Activated CD4-positive, alpha-beta T cell treated with anti-CD3 and anti-CD28 coated beads, Interleukin-2, amount 10 ng/mL, durations not matched to agents 7 days and 5 days (primary cell): ENCODE data around the gene NAT8. TPM values are rescaled to one million over a fixed set of nuclear protein-coding genes. Genes with fewer than 3 reads are reported as not detected.
"Not testable (repeated sequence)": the region's sequence is repeated elsewhere in the genome, so short reads cannot be mapped to it uniquely, and the experiment has no call there.

Source experiments
- CTCF ChIA-PET: fragments of 350-600 bp; sonication (Branson Sonifier 250); formaldehyde crosslinking; loops from one replicate; lab custom pipeline; 2021; ENCODE audit warnings: antibody characterized with exemption; lab: Charles Lee
- POLR2A ChIA-PET: fragments of 350-600 bp; sonication (Branson Sonifier 250); formaldehyde crosslinking; loops from one replicate; lab custom pipeline; 2021; ENCODE audit warnings: antibody characterized with exemption; lab: Charles Lee
- DNase-seq: peaks from one replicate; pipeline ENCODE4 v3.0.0-alpha.2; 2020
- H3K27ac Mint-ChIP-seq: one replicate; pipeline ENCODE4 v1.8.0; 2021; ENCODE audit warnings: mild to moderate bottlenecking, moderate library complexity, mixed read lengths
- H3K27me3 Mint-ChIP-seq: one replicate; pipeline ENCODE4 v1.8.0; 2021; ENCODE audit warnings: mixed read lengths
- H3K36me3 Mint-ChIP-seq: one replicate; pipeline ENCODE4 v1.8.0; 2021; ENCODE audit warnings: low read depth, mixed read lengths
- H3K4me1 Mint-ChIP-seq: one replicate; pipeline ENCODE4 v1.8.0; 2021; ENCODE audit warnings: mixed read lengths
- H3K4me3 Mint-ChIP-seq: one replicate; pipeline ENCODE4 v1.8.0; 2021; ENCODE audit warnings: mild to moderate bottlenecking, moderate library complexity, mixed read lengths
- H3K9me3 Mint-ChIP-seq: one replicate; pipeline ENCODE4 v1.8.0; 2021; ENCODE audit warnings: mixed read lengths
- total RNA-seq, 2 experiments: library from RNA; stranded (reverse); gene quantifications; one replicate each; pipeline ENCODE4 v1.2.3, GENCODE V29; 2021

The NAT8 gene, protein sequence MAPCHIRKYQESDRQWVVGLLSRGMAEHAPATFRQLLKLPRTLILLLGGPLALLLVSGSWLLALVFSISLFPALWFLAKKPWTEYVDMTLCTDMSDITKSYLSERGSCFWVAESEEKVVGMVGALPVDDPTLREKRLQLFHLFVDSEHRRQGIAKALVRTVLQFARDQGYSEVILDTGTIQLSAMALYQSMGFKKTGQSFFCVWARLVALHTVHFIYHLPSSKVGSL
- not detected for total RNA-seq

DNA sequence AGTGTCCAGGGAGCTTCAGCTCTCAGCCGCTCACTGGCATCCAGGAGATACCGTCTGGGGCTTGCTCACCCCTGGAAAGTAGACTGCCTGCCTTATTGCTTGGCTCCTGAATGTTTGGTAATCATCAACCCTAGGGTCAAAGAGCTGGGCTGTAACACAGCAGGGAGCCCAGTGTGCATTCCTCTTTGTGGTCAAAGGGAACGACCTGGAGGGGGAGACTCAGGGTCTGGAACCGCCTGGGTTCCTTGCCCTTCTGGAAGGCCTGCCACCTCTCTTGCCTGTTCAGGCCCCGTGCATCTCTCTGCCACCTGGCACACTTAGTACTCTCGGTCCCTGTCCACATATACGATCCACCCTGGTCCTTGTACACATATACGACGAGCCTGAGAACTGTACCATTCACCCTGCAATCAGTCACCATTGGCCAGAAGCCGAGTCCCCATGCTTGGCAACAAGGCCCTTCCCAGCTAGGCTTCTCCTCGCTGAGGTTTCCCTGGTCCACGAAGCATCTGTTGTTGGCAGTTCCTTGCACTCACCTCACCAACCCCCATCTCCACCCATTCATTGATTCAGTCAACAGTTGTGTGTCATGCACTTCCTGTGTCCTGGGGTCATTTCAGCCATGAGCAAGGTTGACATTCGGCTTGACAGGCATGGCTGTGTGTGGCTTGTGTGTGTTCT is at the start of gene NAT8:
NAT8 (minus strand) TSS at position 85 of the 681 bp plus-strand sequence. CDS start 794 bp downstream, outside the sequence.
- H3K4me1 Mint-ChIP-seq, result no peaks in the 10 kb centered on the region
- DNase-seq, result no peak
- ChIA-PET CTCF (interaction anchor here (1.5 kb wide), 1 partner anchor 10 kb away, joined by 5 read pairs; no protein-coding TSS in a partner anchor), POLR2A (no interaction called here)
- H3K27ac Mint-ChIP-seq, result no peak within 1 kb of the TSS
- H3K36me3 Mint-ChIP-seq, result peaks cover 1% of the 10 kb centered on the region
- H3K4me3 Mint-ChIP-seq, result no peak within 1 kb of the TSS
- peaks cover 11% of the 10 kb centered on the region for H3K27me3 Mint-ChIP-seq
- H3K9me3 Mint-ChIP-seq, result peaks cover 12% of the 10 kb centered on the region

DNA sequence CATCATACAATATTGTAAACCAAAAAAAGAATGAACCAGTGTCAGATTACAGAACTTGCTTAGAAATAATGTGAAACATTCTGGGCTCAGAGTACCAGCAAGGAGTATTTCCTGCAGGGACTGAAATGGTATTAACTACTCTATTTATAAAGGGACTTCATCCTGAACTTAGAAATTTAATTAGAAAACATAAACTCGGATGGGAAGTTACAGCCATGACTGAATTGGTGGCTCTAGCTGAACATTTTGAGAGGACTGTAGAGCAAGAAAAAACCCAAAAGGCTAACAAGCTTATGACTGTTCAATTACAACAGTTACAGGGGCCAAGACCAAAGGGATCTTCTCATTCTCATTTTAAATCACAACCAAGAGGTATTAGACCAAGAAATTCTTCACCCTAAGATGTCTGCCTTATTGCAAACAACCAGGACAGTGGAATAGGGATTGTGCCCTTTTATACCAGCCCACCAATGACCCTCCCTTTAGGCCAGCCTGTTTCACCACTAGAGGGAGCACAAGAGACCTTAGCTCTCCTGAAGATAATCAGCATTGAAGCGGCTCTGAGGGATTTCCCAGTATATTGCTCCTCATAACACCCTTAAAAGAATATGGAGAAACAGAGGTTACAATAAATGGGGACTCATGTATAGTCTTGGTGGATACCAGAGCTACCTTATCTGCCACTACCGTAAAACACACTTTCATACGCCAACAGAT is 48.3 kb upstream of the NAT8 start:
- H3K4me1 Mint-ChIP-seq, H3K4me3 Mint-ChIP-seq, H3K27ac Mint-ChIP-seq, H3K27me3 Mint-ChIP-seq, H3K9me3 Mint-ChIP-seq, POLR2A ChIA-PET, H3K36me3 Mint-ChIP-seq: not testable (repeated sequence)
- DNase-seq, result peak; percentile 37
- CTCF ChIA-PET, result interaction anchor here (0.9 kb wide), 1 partner anchor 21 kb away, joined by 3 read pairs; no protein-coding TSS in a partner anchor

DNA sequence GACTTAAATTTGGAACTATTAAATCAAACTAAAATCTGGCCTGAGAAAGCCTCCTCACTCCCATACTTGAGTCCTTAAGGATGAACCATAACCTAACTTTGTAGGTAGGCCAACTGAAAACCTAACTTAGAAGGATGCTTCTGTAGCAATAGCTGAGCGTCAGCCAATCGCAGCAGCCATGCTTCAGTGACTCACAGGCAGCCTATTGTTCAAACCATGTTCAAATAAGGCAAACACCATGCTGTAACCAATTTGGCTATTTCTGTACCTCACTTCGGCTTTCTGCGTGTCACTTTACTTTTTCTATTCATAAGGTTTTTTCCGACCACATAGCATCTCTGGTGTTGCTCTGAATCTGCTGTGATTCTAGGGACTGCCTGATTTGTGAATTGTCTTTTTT is 46.3 kb upstream of the NAT8 start:
- POLR2A ChIA-PET, H3K36me3 Mint-ChIP-seq, DNase-seq, H3K4me3 Mint-ChIP-seq, H3K9me3 Mint-ChIP-seq, H3K4me1 Mint-ChIP-seq, H3K27ac Mint-ChIP-seq, H3K27me3 Mint-ChIP-seq, CTCF ChIA-PET: not testable (repeated sequence)

DNA sequence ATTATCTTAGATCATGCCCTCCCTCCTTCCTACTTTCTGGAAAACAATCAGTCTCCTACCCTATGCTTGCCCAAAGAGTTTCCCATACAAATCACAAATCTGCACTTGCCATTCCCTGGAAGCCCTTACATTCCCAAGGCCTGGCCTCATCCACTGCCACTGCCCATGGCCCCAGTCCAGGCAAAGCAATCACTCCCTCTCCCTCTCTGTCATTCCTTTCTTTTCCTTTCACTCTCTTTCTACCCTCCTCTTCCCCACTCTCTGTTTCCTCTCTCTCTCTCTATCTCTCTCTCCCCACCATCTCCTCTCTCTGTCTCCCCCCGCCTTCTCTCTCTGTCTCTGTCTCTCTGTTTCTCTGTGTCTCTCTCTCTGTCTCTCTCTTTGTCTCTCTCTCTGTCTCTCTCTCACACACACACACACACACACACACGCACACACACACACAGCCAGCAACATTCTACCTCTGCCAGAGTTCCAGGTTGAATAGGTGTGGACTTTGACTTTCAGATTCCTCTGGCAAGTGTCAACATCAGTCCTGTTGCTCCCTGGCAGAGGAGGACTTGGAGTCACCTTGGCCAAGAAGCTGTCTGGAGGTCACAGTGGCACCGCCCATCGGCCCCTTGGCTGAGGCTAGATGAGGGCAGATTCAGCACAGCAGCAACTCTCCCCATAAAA is 43.7 kb upstream of the NAT8 start:
- no peaks in the 10 kb centered on the region for H3K9me3 Mint-ChIP-seq
- H3K27me3 Mint-ChIP-seq, result no peaks in the 10 kb centered on the region
- ChIA-PET POLR2A (no interaction called here), CTCF (no interaction called here)
- no peaks in the 10 kb centered on the region for H3K36me3 Mint-ChIP-seq
- H3K4me1 Mint-ChIP-seq, result no peaks in the 10 kb centered on the region
- DNase-seq, result no peak
- no peak overlapping the region for H3K4me3 Mint-ChIP-seq
- no peak overlapping the region for H3K27ac Mint-ChIP-seq

DNA sequence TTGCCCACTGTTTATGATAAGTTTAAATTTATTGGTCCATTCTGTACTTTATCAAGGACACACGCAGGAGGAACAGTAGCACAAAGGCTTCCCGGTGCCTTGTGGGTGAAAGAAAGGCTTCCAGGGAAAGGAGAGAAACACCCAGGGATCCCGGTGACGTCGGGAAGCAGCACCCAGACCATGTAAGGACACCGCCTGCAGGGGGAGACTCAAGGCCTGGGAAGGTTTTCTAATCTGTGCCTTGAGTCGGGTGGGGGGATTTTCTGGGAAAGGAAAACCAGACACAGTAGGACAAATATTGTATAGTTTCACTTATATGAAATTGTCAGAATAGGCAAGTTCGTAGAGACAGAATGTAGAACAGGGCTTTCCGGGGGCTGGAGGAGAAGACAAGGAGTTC is 42.7 kb upstream of the NAT8 start:
- H3K36me3 Mint-ChIP-seq, H3K4me3 Mint-ChIP-seq, CTCF ChIA-PET, POLR2A ChIA-PET, H3K4me1 Mint-ChIP-seq, H3K9me3 Mint-ChIP-seq, H3K27ac Mint-ChIP-seq, H3K27me3 Mint-ChIP-seq, DNase-seq: not testable (repeated sequence)

DNA sequence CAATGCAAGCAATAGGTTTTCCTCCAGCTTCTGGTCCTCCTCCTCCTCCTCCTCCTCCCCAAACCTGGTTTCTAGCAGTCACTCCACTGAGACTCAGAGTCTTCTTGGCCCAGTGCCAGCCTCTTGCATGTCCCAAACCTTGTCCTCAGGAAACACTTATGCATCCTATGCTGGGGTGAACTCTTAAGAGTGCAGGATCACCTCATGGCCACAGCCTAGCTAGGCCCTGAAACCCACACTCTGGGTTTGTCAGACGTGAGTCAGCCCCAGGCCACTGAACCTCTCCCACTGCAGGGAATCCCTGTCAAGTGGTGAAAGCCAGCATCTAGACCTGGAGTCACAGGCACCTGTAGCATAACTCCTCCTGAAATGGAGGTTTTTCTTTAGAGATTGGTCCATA is 42.1 kb upstream of the NAT8 start:
- CTCF ChIA-PET, DNase-seq: not testable (repeated sequence)

DNA sequence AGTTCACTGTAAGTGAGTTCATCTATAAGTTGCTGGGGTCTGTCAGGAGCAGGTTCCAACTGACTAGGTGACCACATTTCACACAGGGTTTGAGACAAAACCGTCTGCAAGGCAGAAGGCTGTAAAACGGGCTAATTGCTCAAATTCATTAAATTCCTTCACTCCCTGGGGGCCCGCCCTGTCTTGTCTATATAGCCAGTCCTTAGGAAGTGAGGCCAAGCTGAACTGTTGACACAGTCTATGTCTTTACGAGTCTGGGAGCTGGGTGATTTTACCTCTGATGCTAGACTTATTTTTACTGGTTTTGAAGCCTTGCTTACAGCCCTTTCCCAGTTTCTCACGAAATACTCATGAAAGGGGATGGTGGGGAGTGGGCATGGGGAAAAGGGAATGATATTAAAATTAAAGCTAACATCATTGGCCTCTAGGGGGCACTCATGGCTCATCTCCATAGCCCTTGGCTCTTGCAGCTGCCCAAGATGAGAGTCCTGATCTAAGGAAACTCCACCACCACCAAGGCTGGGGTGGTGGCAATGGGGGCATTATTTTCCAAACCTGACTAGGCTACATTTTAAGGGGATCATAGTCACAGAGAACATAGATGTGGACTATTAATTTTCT is 37.8 kb upstream of the NAT8 start:
- H3K36me3 Mint-ChIP-seq, POLR2A ChIA-PET, H3K4me1 Mint-ChIP-seq, H3K9me3 Mint-ChIP-seq, H3K27me3 Mint-ChIP-seq, H3K27ac Mint-ChIP-seq, H3K4me3 Mint-ChIP-seq: not testable (repeated sequence)
- peak; percentile 43 for DNase-seq
- CTCF ChIA-PET, result interaction anchor here (0.6 to 1.6 kb wide), 5 partner anchors 9 to 217 kb away, joined by 3 read pairs; partner anchors contain the start of gene TPRKB

More for the DNA sequence above, 42.1 kb upstream of the NAT8 start:
- H3K4me1 Mint-ChIP-seq, H3K36me3 Mint-ChIP-seq, H3K27me3 Mint-ChIP-seq, H3K9me3 Mint-ChIP-seq, H3K4me3 Mint-ChIP-seq, H3K27ac Mint-ChIP-seq, POLR2A ChIA-PET: not testable (repeated sequence)

DNA sequence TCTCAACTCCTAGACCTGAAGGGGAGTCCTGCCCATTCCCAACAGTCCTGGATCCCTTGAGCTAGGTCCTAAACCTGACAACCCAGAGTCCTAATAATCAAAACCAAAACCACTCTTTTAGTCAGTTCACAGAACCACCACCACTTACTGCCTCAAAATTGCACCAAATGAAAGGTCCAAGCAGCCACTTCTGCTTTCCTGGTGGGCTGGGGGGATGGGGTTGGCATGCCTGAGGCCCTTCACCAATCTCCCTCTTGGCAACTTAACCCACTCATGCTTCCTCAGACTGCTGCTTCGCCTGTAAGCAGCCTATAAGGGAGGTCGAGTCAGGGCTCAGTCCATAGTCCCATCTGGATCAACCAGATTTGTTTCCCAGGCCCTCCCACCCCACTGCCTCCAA is 37.0 kb upstream of the NAT8 start:
- H3K4me3 Mint-ChIP-seq, H3K27me3 Mint-ChIP-seq, H3K27ac Mint-ChIP-seq, H3K4me1 Mint-ChIP-seq, H3K9me3 Mint-ChIP-seq, DNase-seq, POLR2A ChIA-PET, H3K36me3 Mint-ChIP-seq: not testable (repeated sequence)
- CTCF ChIA-PET, result interaction anchor here (1.1 to 1.6 kb wide), 2 partner anchors 10 to 58 kb away, joined by 3 read pairs; partner anchors contain the start of gene TPRKB

DNA sequence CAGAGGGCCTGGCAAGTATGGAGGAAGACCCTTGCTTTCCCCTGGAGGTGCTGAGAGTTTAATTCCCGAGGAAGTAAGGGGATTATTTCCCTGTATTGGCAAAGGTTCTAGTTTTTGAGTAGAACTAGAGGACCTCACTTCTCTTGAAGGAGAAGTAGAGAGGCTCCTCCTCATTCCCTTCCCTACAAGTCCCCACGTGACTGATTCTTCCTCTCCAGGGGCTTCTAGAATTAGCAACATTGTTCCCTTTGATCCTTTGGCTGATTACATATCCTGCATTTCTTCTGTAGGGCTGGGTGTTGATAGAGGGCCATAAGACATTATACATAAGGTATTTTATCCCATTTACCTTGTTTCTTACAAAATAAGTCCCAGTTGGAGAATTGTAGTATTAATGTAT is 35.8 kb upstream of the NAT8 start:
- POLR2A ChIA-PET, CTCF ChIA-PET, H3K27me3 Mint-ChIP-seq: not testable (repeated sequence)

DNA sequence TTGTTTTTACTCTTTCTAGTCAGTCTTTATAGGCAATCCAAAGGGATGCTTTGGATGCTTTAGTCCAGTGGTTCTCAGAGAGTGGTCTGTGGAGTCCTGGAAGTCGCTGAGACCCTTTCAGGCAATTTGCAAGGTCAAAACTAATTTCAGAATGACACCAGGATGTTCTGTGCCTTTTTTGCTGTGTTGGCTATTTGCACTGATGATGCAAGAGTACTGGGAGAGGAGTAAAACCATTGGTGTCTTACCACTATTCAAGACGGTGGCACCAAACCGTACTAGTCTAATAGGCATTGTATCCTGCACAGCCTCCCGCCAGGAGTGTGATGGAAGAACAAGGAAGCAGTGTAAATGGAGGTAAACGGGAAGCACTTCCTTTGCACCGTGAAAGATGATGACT is 34.0 kb upstream of the NAT8 start:
- H3K27me3 Mint-ChIP-seq, DNase-seq, H3K27ac Mint-ChIP-seq, H3K4me1 Mint-ChIP-seq, POLR2A ChIA-PET, H3K4me3 Mint-ChIP-seq, CTCF ChIA-PET, H3K36me3 Mint-ChIP-seq, H3K9me3 Mint-ChIP-seq: not testable (repeated sequence)

More for the DNA sequence above, 35.8 kb upstream of the NAT8 start:
- H3K4me3 Mint-ChIP-seq, H3K36me3 Mint-ChIP-seq, DNase-seq, H3K27ac Mint-ChIP-seq, H3K9me3 Mint-ChIP-seq, H3K4me1 Mint-ChIP-seq: not testable (repeated sequence)

DNA sequence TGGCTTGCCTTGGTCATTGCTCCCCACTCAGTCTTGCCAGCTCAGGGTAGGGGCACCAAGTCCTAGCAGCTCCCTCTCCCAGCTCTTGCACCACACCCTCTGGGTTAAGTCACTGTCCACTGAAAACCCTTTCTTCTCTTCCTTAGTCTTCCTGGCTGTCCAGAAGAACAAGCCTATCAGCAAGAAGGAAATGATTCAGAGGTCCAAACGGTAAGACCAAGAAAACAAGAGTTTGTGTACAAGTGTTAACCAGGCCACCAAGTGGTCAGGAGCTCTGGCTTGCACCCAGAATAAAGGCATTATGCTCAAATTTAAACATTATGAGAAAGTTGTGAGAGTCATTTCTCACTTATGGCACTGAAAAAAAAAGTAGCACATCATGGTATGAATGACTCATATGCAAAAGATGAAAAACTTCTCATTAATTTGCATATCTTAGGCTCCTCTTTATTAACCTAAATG is 32.5 kb upstream of the NAT8 start:
- H3K27ac Mint-ChIP-seq, H3K36me3 Mint-ChIP-seq, CTCF ChIA-PET, POLR2A ChIA-PET, H3K4me1 Mint-ChIP-seq, DNase-seq, H3K4me3 Mint-ChIP-seq, H3K9me3 Mint-ChIP-seq, H3K27me3 Mint-ChIP-seq: not testable (repeated sequence)

DNA sequence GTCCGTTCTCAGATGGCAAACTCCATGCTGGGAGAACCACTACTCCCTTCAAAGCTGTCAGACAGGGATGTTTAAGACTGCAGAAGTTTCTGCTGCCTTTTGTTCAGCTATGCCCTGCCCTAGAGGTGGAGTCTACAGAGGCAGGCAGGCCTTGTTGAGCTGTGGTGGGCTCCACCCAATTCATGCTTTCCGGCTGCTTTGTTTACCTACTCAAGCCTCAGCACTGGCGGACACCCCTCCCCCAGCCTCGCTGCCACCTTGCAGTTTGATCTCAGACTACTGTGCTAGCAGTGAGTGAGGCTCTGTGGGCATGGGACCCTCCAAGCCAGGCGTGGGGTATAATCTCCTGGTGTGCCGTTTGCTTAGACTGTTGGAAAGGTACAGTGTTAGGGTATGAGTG is 27.8 kb upstream of the NAT8 start:
- H3K27ac Mint-ChIP-seq, H3K36me3 Mint-ChIP-seq, H3K4me3 Mint-ChIP-seq, H3K4me1 Mint-ChIP-seq, DNase-seq, H3K9me3 Mint-ChIP-seq: not testable (repeated sequence)
- ChIA-PET POLR2A (interaction anchor here (0.7 kb wide), 1 partner anchor 183 kb away, joined by 3 read pairs; no protein-coding TSS in a partner anchor), CTCF (interaction anchor here (1.0 to 1.1 kb wide), 2 partner anchors 10 to 20 kb away, joined by 3 read pairs; no protein-coding TSS in a partner anchor)
- peaks cover 10% of the 10 kb centered on the region for H3K27me3 Mint-ChIP-seq
